Measurements from ENCODE around the gene RRP1B.

Gene RRP1B

GRCh38 chr21:43619344-43619743 is 40.0 kb upstream of the RRP1B start:
- TF ChIP-seq EZH2phosphoT487 (IDR thresholded peaks at IDR 0.05; ENCODE audit: low read length) = no peak
- no peak for TF ChIP-seq CTCF (IDR thresholded peaks at IDR 0.05; ENCODE audit: low read length)
- TF ChIP-seq EZH2 (optimal IDR thresholded peaks at IDR 0.05; ENCODE audit: low read depth, low read length) = no peak
- no peaks in the 10 kb centered on the region for H3K9me2 ChIP-seq (replicated peaks; ENCODE audit: insufficient read depth, low read length)
- H3K9ac ChIP-seq (ENCODE audit: low read length) = no peak overlapping the region
- no peak for DNase-seq
- no peak overlapping the region for H3K27ac ChIP-seq (ENCODE audit: low read length)
- H3K36me3 ChIP-seq (replicated peaks; ENCODE audit: insufficient read depth, low read length) = no peaks in the 10 kb centered on the region
- no peak overlapping the region for H2AFZ ChIP-seq (ENCODE audit: low read length)
- H4K20me1 ChIP-seq (ENCODE audit: insufficient read depth, low read length) = no peaks in the 10 kb centered on the region
- H3K79me2 ChIP-seq (ENCODE audit: low read length) = no peaks in the 10 kb centered on the region
- peaks cover 6% of the 10 kb centered on the region for H3K4me1 ChIP-seq (ENCODE audit: low read length)
- H3K4me3 ChIP-seq (ENCODE audit: low read length) = no peak overlapping the region
- H3F3A ChIP-seq (ENCODE audit: insufficient read depth, low read length) = no peaks in the 10 kb centered on the region
- H3K4me2 ChIP-seq (ENCODE audit: low read depth, low read length) = no peak overlapping the region
- H3K27me3 ChIP-seq (replicated peaks; ENCODE audit: insufficient read depth, low read length) = no peaks in the 10 kb centered on the region
- no peaks in the 10 kb centered on the region for H3K9me3 ChIP-seq (replicated peaks; ENCODE audit: insufficient read depth, low read length)

GRCh38 chr21:43619856-43620255 is 39.5 kb upstream of the RRP1B start:
- H3K4me1 ChIP-seq (ENCODE audit: low read length) = peaks cover 6% of the 10 kb centered on the region
- TF ChIP-seq EZH2 (optimal IDR thresholded peaks at IDR 0.05; ENCODE audit: low read depth, low read length) = no peak
- TF ChIP-seq EZH2phosphoT487 (IDR thresholded peaks at IDR 0.05; ENCODE audit: low read length) = no peak
- TF ChIP-seq CTCF (IDR thresholded peaks at IDR 0.05; ENCODE audit: low read length) = peak; percentile 29
- no peak overlapping the region for H3K9ac ChIP-seq (ENCODE audit: low read length)
- DNase-seq = no peak
- H4K20me1 ChIP-seq (ENCODE audit: insufficient read depth, low read length) = no peaks in the 10 kb centered on the region
- no peaks in the 10 kb centered on the region for H3K36me3 ChIP-seq (replicated peaks; ENCODE audit: insufficient read depth, low read length)
- H3K4me3 ChIP-seq (ENCODE audit: low read length) = no peak overlapping the region
- H3K9me2 ChIP-seq (replicated peaks; ENCODE audit: insufficient read depth, low read length) = no peaks in the 10 kb centered on the region
- H2AFZ ChIP-seq (ENCODE audit: low read length) = no peak overlapping the region
- no peaks in the 10 kb centered on the region for H3K9me3 ChIP-seq (replicated peaks; ENCODE audit: insufficient read depth, low read length)
- no peaks in the 10 kb centered on the region for H3F3A ChIP-seq (ENCODE audit: insufficient read depth, low read length)
- no peaks in the 10 kb centered on the region for H3K79me2 ChIP-seq (ENCODE audit: low read length)
- H3K4me2 ChIP-seq (ENCODE audit: low read depth, low read length) = no peak overlapping the region
- H3K27me3 ChIP-seq (replicated peaks; ENCODE audit: insufficient read depth, low read length) = no peaks in the 10 kb centered on the region
- H3K27ac ChIP-seq (ENCODE audit: low read length) = no peak overlapping the region

DNA sequence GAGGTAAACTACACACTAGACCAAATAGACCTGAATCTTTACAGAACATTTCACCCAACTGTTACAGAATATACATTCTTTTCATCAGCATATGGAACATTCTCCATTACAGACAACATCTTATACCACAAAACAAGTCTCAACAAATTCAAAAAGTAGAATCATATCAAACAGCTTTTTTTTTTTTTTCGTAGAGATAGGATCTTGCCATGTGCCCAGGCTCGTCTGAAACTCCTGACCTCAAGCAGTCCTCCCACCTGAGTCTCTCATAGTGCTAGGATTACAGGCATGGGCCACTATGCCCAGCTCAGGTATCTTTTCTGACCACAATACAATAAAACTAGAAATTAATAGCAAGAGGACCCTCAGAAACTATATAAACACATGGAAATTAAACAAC is 36.6 kb upstream of the RRP1B start:
- Histone ChIP-seq H3K9ac (ENCODE audit: low read length) (no peak overlapping the region), H3K4me1 (ENCODE audit: low read length) (peaks cover 6% of the 10 kb centered on the region), H2AFZ (ENCODE audit: low read length) (no peak overlapping the region), H3K27ac (ENCODE audit: low read length) (no peak overlapping the region), H3K79me2 (ENCODE audit: low read length) (no peaks in the 10 kb centered on the region), H3K9me3 (replicated peaks; ENCODE audit: insufficient read depth, low read length) (no peaks in the 10 kb centered on the region), H3K27me3 (replicated peaks; ENCODE audit: insufficient read depth, low read length) (no peaks in the 10 kb centered on the region), H3F3A (ENCODE audit: insufficient read depth, low read length) (no peaks in the 10 kb centered on the region), H3K36me3 (replicated peaks; ENCODE audit: insufficient read depth, low read length) (no peaks in the 10 kb centered on the region), H4K20me1 (ENCODE audit: insufficient read depth, low read length) (no peaks in the 10 kb centered on the region), H3K4me3 (ENCODE audit: low read length) (no peak overlapping the region), H3K9me2 (replicated peaks; ENCODE audit: insufficient read depth, low read length) (no peaks in the 10 kb centered on the region), H3K4me2 (ENCODE audit: low read depth, low read length) (no peak overlapping the region)
- DNase-seq = no peak
- TF ChIP-seq EZH2 (optimal IDR thresholded peaks at IDR 0.05; ENCODE audit: low read depth, low read length) = no peak
- no peak for TF ChIP-seq EZH2phosphoT487 (IDR thresholded peaks at IDR 0.05; ENCODE audit: low read length)
- no peak for TF ChIP-seq CTCF (IDR thresholded peaks at IDR 0.05; ENCODE audit: low read length)
